HEK293 (cell line): ENCODE measurements around the gene MATCAP1.

ENCODE experiments used
- ATF2 ChIP-seq: fragments of 450-650 bp; formaldehyde crosslinking; IDR thresholded peaks from 2 replicates; pipeline ENCODE4 v1.5.1; 2016; ENCODE audit warnings: missing biosample characterization, missing genetic modification characterization, low read depth
- RBAK ChIP-seq: fragments of 450-650 bp; formaldehyde crosslinking; IDR thresholded peaks from 2 replicates; pipeline ENCODE4 v1.5.1; 2016; ENCODE audit warnings: missing biosample characterization, missing genetic modification characterization
- SP7 ChIP-seq: fragments of 450-650 bp; formaldehyde crosslinking; IDR thresholded peaks from 2 replicates; pipeline ENCODE4 v1.5.1; 2016; ENCODE audit warnings: missing biosample characterization, missing genetic modification characterization
- WT1 ChIP-seq: fragments of 450-650 bp; formaldehyde crosslinking; IDR thresholded peaks from 2 replicates; pipeline ENCODE4 v1.5.1; 2016; ENCODE audit warnings: missing biosample characterization, missing genetic modification characterization
- ZNF184 ChIP-seq: fragments of 450-650 bp; IDR thresholded peaks from 2 replicates; pipeline ENCODE4 v1.5.1; 2018; ENCODE audit warnings: missing biosample characterization, mild to moderate bottlenecking, missing genetic modification characterization
- ZNF266 ChIP-seq: fragments of 450-650 bp; formaldehyde crosslinking; IDR thresholded peaks from 2 replicates; pipeline ENCODE4 v1.5.1; 2016; ENCODE audit warnings: missing biosample characterization, missing genetic modification characterization, low read depth
- ZNF416 ChIP-seq: fragments of 450-650 bp; formaldehyde crosslinking; IDR thresholded peaks from 2 replicates; pipeline ENCODE4 v1.5.1; 2016; ENCODE audit warnings: missing biosample characterization, missing genetic modification characterization
- ZNF544 ChIP-seq: fragments of 450-650 bp; formaldehyde crosslinking; IDR thresholded peaks from 2 replicates; pipeline ENCODE4 v1.5.0; 2017; ENCODE audit warnings: missing biosample characterization, missing genetic modification characterization
- ZNF670 ChIP-seq: fragments of 450-650 bp; formaldehyde crosslinking; IDR thresholded peaks from 2 replicates; pipeline ENCODE4 v1.5.1; 2016; ENCODE audit warnings: missing biosample characterization, missing genetic modification characterization, low read depth
- ZNF830 ChIP-seq: fragments of 450-650 bp; IDR thresholded peaks from 2 replicates; pipeline ENCODE4 v1.5.0; 2018; ENCODE audit warnings: missing biosample characterization, missing genetic modification characterization, low read depth, mild to moderate bottlenecking, moderate library complexity
- TF ChIP-seq, protein P1 (sequence below): fragments of 450-650 bp; formaldehyde crosslinking; IDR thresholded peaks from 2 replicates; pipeline ENCODE4 v1.5.1; 2016; ENCODE audit warnings: missing biosample characterization, missing genetic modification characterization

GRCh38 chr16:67150047-67150832 is 33.5 kb downstream of the MATCAP1 start:
- TF ChIP-seq ZNF416 (no peak), ZNF184 (tag by site-specific recombination) (no peak), SP7 (no peak), ATF2 (tag by site-specific recombination) (no peak), ZNF670 (tag by site-specific recombination) (no peak), WT1 (tag by site-specific recombination) (no peak), ZNF544 (tag by site-specific recombination) (no peak), ZNF830 (tag by site-specific recombination) (no peak), ZNF266 (tag by site-specific recombination) (no peak), RBAK (tag by site-specific recombination) (no peak)
- TF ChIP-seq, protein P1, sequence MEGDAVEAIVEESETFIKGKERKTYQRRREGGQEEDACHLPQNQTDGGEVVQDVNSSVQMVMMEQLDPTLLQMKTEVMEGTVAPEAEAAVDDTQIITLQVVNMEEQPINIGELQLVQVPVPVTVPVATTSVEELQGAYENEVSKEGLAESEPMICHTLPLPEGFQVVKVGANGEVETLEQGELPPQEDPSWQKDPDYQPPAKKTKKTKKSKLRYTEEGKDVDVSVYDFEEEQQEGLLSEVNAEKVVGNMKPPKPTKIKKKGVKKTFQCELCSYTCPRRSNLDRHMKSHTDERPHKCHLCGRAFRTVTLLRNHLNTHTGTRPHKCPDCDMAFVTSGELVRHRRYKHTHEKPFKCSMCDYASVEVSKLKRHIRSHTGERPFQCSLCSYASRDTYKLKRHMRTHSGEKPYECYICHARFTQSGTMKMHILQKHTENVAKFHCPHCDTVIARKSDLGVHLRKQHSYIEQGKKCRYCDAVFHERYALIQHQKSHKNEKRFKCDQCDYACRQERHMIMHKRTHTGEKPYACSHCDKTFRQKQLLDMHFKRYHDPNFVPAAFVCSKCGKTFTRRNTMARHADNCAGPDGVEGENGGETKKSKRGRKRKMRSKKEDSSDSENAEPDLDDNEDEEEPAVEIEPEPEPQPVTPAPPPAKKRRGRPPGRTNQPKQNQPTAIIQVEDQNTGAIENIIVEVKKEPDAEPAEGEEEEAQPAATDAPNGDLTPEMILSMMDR (tag by site-specific recombination) = no peak
